GM12872 (cell line): ENCODE measurements around the gene RNMT.

ENCODE experiments used
- CTCF ChIP-seq: IDR thresholded peaks from 3 replicates; pipeline ENCODE4 v1.5.1; 2011; ENCODE audit warnings: low read depth, mild to moderate bottlenecking, low read length, moderate library complexity; ENCODE audit not compliant: insufficient read depth

Gene RNMT

GRCh38 chr18:13793819-13794218, 67.3 kb downstream of the RNMT start:
- no peak for TF ChIP-seq CTCF

GRCh38 chr18:13796515-13796914, 70.0 kb downstream of the RNMT start:
- no peak for TF ChIP-seq CTCF

GRCh38 chr18:13797157-13797611, 70.7 kb downstream of the RNMT start:
- TF ChIP-seq CTCF, result no peak

- no peak for TF ChIP-seq CTCF
Observed at GRCh38 chr18:13799396-13799795, 72.9 kb downstream of the RNMT start.

GRCh38 chr18:13800505-13801259, 74.2 kb downstream of the RNMT start:
- TF ChIP-seq CTCF, result peak; percentile 47; the same call in 2 of the 3 replicates

- no peak for TF ChIP-seq CTCF
Observed at GRCh38 chr18:13801260-13801601, 74.8 kb downstream of the RNMT start.

DNA sequence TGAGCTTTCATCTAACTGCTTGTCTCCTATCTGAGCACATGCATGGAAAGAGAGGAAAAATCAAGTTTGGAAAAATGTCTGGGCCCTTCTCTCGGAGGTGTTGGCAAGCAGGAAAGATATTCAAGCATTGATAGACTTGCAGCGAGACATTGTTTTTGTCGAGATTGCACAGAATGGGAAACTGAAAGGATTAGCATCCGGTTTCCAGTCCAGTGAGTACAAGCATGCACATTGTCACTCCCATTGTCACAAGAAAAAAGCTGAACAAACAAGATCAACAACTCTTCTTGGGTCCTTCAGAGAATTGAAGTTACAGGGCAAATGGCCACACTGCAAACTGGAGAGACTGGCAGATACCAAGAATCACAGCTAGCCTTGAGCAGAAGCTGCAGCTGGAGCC, 77.8 kb downstream of the RNMT start:
- no peak for TF ChIP-seq CTCF
